HL-60 (cell line): ENCODE data around the gene GUCY1A2.

ENCODE experiments used
- DNase-seq, 2 experiments: peaks; one replicate each; pipeline ENCODE4 v3.0.0-alpha.2; 2010 to 2020; ENCODE audit warnings: low read depth in 1 of 2, low spot score in 1 of 2
- H3K27ac ChIP-seq: fragments of 250-450 bp; sonication (Bioruptor Pico); replicated peaks from 2 replicates; pipeline ENCODE4 v1.5.1; 2020; ENCODE audit warnings: mild to moderate bottlenecking, moderate library complexity
- H3K27me3 ChIP-seq: fragments of 250-450 bp; sonication (Bioruptor Pico); 2 replicates; pipeline ENCODE4 v1.5.1; 2021; ENCODE audit warnings: mild to moderate bottlenecking, moderate library complexity; ENCODE audit not compliant: insufficient read depth, poor library complexity, severe bottlenecking
- H3K4me3 ChIP-seq: replicated peaks from 2 replicates; pipeline ENCODE4 v1.5.1; 2011; ENCODE audit warnings: mild to moderate bottlenecking, control low read depth, low read length; ENCODE audit not compliant: insufficient read depth
- GABPA ChIP-seq: IDR thresholded peaks from 2 replicates; pipeline ENCODE4 v1.6.1; 2012; ENCODE audit warnings: low read depth
- POLR2AphosphoS5 ChIP-seq: IDR thresholded peaks from 2 replicates; pipeline ENCODE4 v1.6.1; 2012; ENCODE audit warnings: low read depth
- SPI1 ChIP-seq: IDR thresholded peaks from 2 replicates; pipeline ENCODE4 v1.6.1; 2012; ENCODE audit warnings: low read depth, mild to moderate bottlenecking, borderline replicate concordance
- TF ChIP-seq, protein P1 (sequence below): IDR thresholded peaks from 2 replicates; pipeline ENCODE4 v1.6.1; 2012; ENCODE audit warnings: low read depth; ENCODE audit not compliant: insufficient replicate concordance
- TF ChIP-seq, protein P2 (sequence below): IDR thresholded peaks from one replicate; pipeline ENCODE4 v1.5.1; 2011; ENCODE audit warnings: low read length, control low read depth, inconsistent platforms; ENCODE audit not compliant: insufficient read depth

The GUCY1A2 gene

DNA sequence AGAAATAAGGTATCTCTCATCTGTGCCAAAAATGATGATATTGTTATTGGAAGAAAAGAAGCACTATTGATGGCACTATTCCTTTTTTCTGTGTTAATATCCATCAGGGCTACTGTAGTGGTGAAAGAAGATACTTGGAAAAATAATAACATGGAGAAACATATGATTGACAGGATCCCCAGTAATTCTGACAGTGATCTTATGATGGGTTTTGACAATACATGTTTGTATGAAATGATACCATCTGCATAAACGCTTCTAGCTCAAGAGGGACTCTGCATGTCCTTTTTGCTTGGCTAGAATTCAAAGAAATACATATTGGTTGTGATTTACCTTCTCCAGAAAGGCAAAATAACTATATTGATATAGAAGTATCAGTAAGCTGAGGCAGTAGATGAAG, 178.1 kb downstream of the GUCY1A2 start:
- no peak overlapping the region for H3K27ac ChIP-seq
- DNase-seq: no peak
- TF ChIP-seq, protein P1, sequence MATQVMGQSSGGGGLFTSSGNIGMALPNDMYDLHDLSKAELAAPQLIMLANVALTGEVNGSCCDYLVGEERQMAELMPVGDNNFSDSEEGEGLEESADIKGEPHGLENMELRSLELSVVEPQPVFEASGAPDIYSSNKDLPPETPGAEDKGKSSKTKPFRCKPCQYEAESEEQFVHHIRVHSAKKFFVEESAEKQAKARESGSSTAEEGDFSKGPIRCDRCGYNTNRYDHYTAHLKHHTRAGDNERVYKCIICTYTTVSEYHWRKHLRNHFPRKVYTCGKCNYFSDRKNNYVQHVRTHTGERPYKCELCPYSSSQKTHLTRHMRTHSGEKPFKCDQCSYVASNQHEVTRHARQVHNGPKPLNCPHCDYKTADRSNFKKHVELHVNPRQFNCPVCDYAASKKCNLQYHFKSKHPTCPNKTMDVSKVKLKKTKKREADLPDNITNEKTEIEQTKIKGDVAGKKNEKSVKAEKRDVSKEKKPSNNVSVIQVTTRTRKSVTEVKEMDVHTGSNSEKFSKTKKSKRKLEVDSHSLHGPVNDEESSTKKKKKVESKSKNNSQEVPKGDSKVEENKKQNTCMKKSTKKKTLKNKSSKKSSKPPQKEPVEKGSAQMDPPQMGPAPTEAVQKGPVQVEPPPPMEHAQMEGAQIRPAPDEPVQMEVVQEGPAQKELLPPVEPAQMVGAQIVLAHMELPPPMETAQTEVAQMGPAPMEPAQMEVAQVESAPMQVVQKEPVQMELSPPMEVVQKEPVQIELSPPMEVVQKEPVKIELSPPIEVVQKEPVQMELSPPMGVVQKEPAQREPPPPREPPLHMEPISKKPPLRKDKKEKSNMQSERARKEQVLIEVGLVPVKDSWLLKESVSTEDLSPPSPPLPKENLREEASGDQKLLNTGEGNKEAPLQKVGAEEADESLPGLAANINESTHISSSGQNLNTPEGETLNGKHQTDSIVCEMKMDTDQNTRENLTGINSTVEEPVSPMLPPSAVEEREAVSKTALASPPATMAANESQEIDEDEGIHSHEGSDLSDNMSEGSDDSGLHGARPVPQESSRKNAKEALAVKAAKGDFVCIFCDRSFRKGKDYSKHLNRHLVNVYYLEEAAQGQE: no peak
- TF ChIP-seq POLR2AphosphoS5 (no peak), SPI1 (no peak), GABPA (no peak)
- TF ChIP-seq, protein P2, sequence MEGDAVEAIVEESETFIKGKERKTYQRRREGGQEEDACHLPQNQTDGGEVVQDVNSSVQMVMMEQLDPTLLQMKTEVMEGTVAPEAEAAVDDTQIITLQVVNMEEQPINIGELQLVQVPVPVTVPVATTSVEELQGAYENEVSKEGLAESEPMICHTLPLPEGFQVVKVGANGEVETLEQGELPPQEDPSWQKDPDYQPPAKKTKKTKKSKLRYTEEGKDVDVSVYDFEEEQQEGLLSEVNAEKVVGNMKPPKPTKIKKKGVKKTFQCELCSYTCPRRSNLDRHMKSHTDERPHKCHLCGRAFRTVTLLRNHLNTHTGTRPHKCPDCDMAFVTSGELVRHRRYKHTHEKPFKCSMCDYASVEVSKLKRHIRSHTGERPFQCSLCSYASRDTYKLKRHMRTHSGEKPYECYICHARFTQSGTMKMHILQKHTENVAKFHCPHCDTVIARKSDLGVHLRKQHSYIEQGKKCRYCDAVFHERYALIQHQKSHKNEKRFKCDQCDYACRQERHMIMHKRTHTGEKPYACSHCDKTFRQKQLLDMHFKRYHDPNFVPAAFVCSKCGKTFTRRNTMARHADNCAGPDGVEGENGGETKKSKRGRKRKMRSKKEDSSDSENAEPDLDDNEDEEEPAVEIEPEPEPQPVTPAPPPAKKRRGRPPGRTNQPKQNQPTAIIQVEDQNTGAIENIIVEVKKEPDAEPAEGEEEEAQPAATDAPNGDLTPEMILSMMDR: no peak
- no peak overlapping the region for H3K4me3 ChIP-seq
- H3K27me3 ChIP-seq: no peaks in the 10 kb centered on the region

DNA sequence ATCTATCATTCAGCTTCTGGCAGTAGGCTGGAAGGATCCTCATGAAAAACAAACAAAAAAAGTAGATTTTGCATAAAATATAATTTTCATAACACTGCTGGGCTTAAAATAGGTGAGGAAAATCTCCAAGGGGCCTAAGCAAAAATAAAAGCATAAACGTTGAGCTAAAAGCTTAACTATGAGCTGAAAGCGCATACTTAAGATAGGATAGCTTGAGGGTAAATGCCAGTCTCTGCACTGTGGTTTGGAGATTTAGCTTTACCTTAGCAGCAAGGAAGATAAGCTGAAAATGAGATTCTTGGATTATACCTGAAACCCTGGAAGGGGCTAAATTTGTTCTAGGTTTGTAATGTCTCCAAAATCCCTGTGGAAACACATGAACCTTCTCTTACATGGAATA, 183.7 kb downstream of the GUCY1A2 start:
- Histone ChIP-seq H3K27me3 (no peaks in the 10 kb centered on the region), H3K4me3 (no peak overlapping the region), H3K27ac (no peak overlapping the region)
- DNase-seq: no peak
- no peak for TF ChIP-seq SPI1
- TF ChIP-seq, protein P1: no peak

DNA sequence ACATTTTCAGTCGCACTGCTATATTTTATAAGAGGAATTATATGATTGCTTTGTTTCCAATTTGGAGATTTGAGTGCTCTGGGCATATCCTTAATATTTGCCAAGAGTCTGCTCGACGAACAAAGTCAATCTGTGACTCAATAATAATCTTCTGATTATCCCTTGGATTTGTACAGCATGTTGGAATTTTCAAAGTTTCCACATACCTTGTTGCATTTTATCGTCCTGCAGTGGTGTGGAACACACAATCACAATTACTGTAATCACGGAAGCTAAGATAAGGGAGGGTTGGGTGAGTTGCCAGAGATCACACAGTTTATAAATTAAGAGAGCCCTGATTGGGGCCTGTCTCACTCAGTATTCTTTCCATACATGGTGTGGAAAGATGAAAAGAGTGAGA, 189.3 kb downstream of the GUCY1A2 start:
- DNase-seq: no peak
- Histone ChIP-seq H3K27me3 (no peaks in the 10 kb centered on the region), H3K4me3 (no peak overlapping the region), H3K27ac (no peak overlapping the region)
- TF ChIP-seq POLR2AphosphoS5 (no peak), SPI1 (no peak), GABPA (no peak)
- TF ChIP-seq, protein P2: no peak
- TF ChIP-seq, protein P1: no peak

DNA sequence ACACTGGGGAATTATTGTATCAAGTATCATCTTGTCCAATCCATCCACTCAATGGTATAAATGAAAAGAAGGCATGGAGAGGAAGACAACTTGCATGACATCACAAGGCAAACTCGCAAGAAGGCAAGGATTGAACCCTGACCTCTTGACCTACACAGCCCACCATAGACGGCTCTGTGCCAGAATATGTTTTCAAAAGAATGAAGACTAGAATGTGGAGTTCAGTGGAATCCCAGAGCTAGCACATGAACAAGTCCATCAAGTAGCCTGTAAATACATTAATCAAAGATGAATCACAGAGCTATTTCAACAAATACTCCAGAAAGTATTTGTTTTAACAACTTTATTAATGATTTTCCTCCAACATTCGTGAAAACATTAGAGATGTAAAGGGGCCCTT, 189.7 kb downstream of the GUCY1A2 start:
- TF ChIP-seq SPI1: no peak
- TF ChIP-seq, protein P2: no peak
- no peak for TF ChIP-seq POLR2AphosphoS5
- no peak for TF ChIP-seq GABPA
- TF ChIP-seq, protein P1: no peak
- Histone ChIP-seq H3K27me3 (no peaks in the 10 kb centered on the region), H3K4me3 (no peak overlapping the region), H3K27ac (no peak overlapping the region)
- no peak for DNase-seq
